Pancreas (tissue), 10 donors: Measurements from ENCODE around the gene CHPT1. TPM values are rescaled to one million over a fixed set of nuclear protein-coding genes. Genes with fewer than 3 reads are reported as not detected.

Experiments used
- ATAC-seq, 4 donors: fragments of 200-7000 bp; cut with Tn5 transposase; one replicate each; pipeline versions ENCODE4 v1.8.0 to v1.9.1; 2020; ENCODE audit warnings: mild to moderate bottlenecking in 4 of 4, moderate library complexity in 4 of 4
- DNase-seq, 6 donors: peaks; one replicate each; pipeline ENCODE4 v3.0.0-alpha.2; 2020
- FAIRE-seq: peaks from 2 replicates; lab custom pipeline; 2012; peaks lifted over from hg19 to GRCh38; lab: Jason Lieb, UNC
- H3K27ac ChIP-seq, 4 donors: fragments of 200-600 bp; sonication (generic); 1 replicate in 3 of 4; 2 replicates in 1 of 4; pipeline versions ENCODE4 v1.5.0 to v1.8.0; 2020
- H3K27me3 ChIP-seq, 4 donors: fragments of 200-600 bp; one replicate each; pipeline ENCODE4 v1.8.0; 2021
- H3K36me3 ChIP-seq, 3 donors: fragments of 200-600 bp; sonication (generic) in 1 of 3; one replicate each; pipeline versions ENCODE4 v1.5.0 to v1.8.0; 2020 to 2021
- H3K4me1 ChIP-seq, 3 donors: fragments of 200-600 bp; one replicate each; pipeline ENCODE4 v1.8.0; 2021
- H3K4me3 ChIP-seq, 4 donors: fragments of 200-600 bp; sonication (generic) in 2 of 4; one replicate each; pipeline versions ENCODE4 v1.5.0 to v1.8.0; 2020 to 2021
- H3K9me3 ChIP-seq, 4 donors: fragments of 200-600 bp; one replicate each; pipeline ENCODE4 v1.8.0; 2021
- CTCF ChIP-seq, 4 donors: fragments of 200-600 bp; sonication (generic) in 3 of 4; IDR thresholded peaks; one replicate each; pipeline versions ENCODE4 v1.5.0 to v1.8.0; 2021; ENCODE audit warnings: antibody characterized with exemption in 4 of 4
- WGBS, 2 donors: extraction: QIAGEN DNeasy Blood & Tissue Kit; methylation state at CpG; one replicate each; pipeline ENCODE4 v1.1.7; 2013; 5-methylcytosine and 5-hydroxymethylcytosine counted together
- intact Hi-C, 3 donors: fragments of 100-400 bp; cut with DNase I; formaldehyde crosslinking; loops; one replicate each; pipeline versions ENCODE4 v1.11.1 to v1.14.2; 2022
- polyA plus RNA-seq, 2 donors: library from polyadenylated mRNA; stranded (reverse); fragments of 200-250 nt; gene quantifications; one replicate each; pipeline ENCODE4 v1.2.3, GENCODE V29; 2013
- total RNA-seq, 6 donors: library from RNA; stranded (reverse); fragmentation: NEBNext Ultra II Directional in 4 of 6; extraction: Animal tissue kit (Norgen Biotek cat#: 25700) in 4 of 6; gene quantifications; one replicate each; pipeline versions ENCODE4 v1.2.1 to v1.2.4, GENCODE V29; 2021 to 2023
- donor health status: healthy with polysubstance abuse.
- donor health status: DM: no; HTN: no; CAD: no; lungs with moderate emphysema.
- donor health status: DM: no; HTN: no; CAD: no.
- donor health status: control.
- donor health status: control.
- donor health status: Bipolar disorder and iron deficiency.
- donor health status: DM: yes; HTN: yes; CAD: no.
- donor health status: DM: no; HTN: no; CAD: no.
- donor health status: DM: no; HTN: no; CAD: no.
- donor health status: DM: yes; HTN: yes; CAD: no.

CHPT1 gene
- total and polyA plus RNA-seq, 8 donors: 10.3 to 27.3 (median 14.2) TPM

GRCh38 chr12:101700299-101700820 is 2.9 kb downstream of the CHPT1 start:
- intact Hi-C loops: no loop called here
- ATAC-seq: no peak
- no peak for DNase-seq
- Histone ChIP-seq H3K27ac (no peak overlapping the region), H3K4me1 (peaks cover 9 to 25% (median 12%) of the 10 kb centered on the region in 3 donors), H3K4me3 (no peak overlapping the region), H3K36me3 (no peaks in the 10 kb centered on the region), H3K9me3 (no peaks in the 10 kb centered on the region), H3K27me3 (no peaks in the 10 kb centered on the region)
- no peak for FAIRE-seq
- WGBS, 2 donors: 79 to 85% methylated on average over 2 of the region's 2 CpGs
- no peak for TF ChIP-seq CTCF (IDR thresholded peaks at IDR 0.05)

- Histone ChIP-seq H3K27me3 (no peaks in the 10 kb centered on the region), H3K36me3 (no peaks in the 10 kb centered on the region), H3K4me1 (peaks cover 7 to 27% (median 13%) of the 10 kb centered on the region in 3 donors), H3K9me3 (no peaks in the 10 kb centered on the region), H3K27ac (no peak overlapping the region), H3K4me3 (no peak overlapping the region)
- FAIRE-seq: no peak
- no peak for TF ChIP-seq CTCF (IDR thresholded peaks at IDR 0.05)
- no peak for DNase-seq
- intact Hi-C loops: no loop called here
- WGBS, 2 donors: 74 to 82% methylated on average over 3 of the region's 3 CpGs
- ATAC-seq: no peak
These were observed 6.0 kb downstream of the CHPT1 start for GRCh38 chr12:101703487-101703886.

GRCh38 chr12:101706403-101706802 is 9.0 kb downstream of the CHPT1 start:
- H3K36me3 ChIP-seq: no peaks in the 10 kb centered on the region
- WGBS, 2 donors: 99 to 100% methylated on average over 1 of the region's 1 CpG
- no peak overlapping the region for H3K4me3 ChIP-seq
- DNase-seq: no peak
- intact Hi-C loops: no loop called here
- no peak for ATAC-seq
- H3K27ac ChIP-seq: no peak overlapping the region
- no peaks in the 10 kb centered on the region for H3K27me3 ChIP-seq
- H3K9me3 ChIP-seq: no peaks in the 10 kb centered on the region
- no peak for FAIRE-seq
- peaks cover 4 to 16% (median 13%) of the 10 kb centered on the region in 3 donors for H3K4me1 ChIP-seq
- TF ChIP-seq CTCF (IDR thresholded peaks at IDR 0.05): no peak

- H3K36me3 ChIP-seq: no peaks in the 10 kb centered on the region
- no peak for DNase-seq
- FAIRE-seq: no peak
- no peak overlapping the region for H3K27ac ChIP-seq
- intact Hi-C loops: no loop called here
- H3K27me3 ChIP-seq: no peaks in the 10 kb centered on the region
- peaks cover 4 to 16% (median 13%) of the 10 kb centered on the region in 3 donors for H3K4me1 ChIP-seq
- no peak overlapping the region for H3K4me3 ChIP-seq
- no peaks in the 10 kb centered on the region for H3K9me3 ChIP-seq
- ATAC-seq: peak in 2 of 4 donors; percentile 35 to 61
- TF ChIP-seq CTCF (IDR thresholded peaks at IDR 0.05): no peak
These were observed 9.8 kb downstream of the CHPT1 start for GRCh38 chr12:101707131-101707782.

- Histone ChIP-seq H3K4me1 (peaks cover 4 to 19% (median 13%) of the 10 kb centered on the region in 3 donors), H3K9me3 (no peaks in the 10 kb centered on the region), H3K27me3 (no peaks in the 10 kb centered on the region), H3K4me3 (no peak overlapping the region), H3K27ac (peak overlapping the region in 1 of 4 donors; percentile 24), H3K36me3 (no peaks in the 10 kb centered on the region)
- 83 to 89% methylated on average over 4 of the region's 4 CpGs for WGBS, 2 donors
- peak in 2 of 4 donors; percentile 43 to 53 for ATAC-seq
- FAIRE-seq: no peak
- TF ChIP-seq CTCF (IDR thresholded peaks at IDR 0.05): no peak
- DNase-seq: no peak
- intact Hi-C loops: no loop called here
These were observed 12.8 kb downstream of the CHPT1 start for GRCh38 chr12:101710288-101710687.
